SK-N-MC (cell line): ENCODE results near the gene C10orf143.

ENCODE experiments used
- DNase-seq: peaks from one replicate; pipeline ENCODE4 v3.0.0-alpha.2; 2011; ENCODE audit warnings: low read depth, low spot score
- H3K27ac ChIP-seq: fragments of 200-600 bp; sonication (generic); 2 replicates; pipeline ENCODE4 v1.5.1; 2016; ENCODE audit warnings: mixed run types
- H3K36me3 ChIP-seq: fragments of 200-600 bp; sonication (generic); 2 replicates; pipeline ENCODE4 v1.6.1; 2017; ENCODE audit warnings: antibody characterized with exemption, low read length, mixed read lengths; ENCODE audit not compliant: insufficient read depth
- H3K4me3 ChIP-seq: fragments of 200-600 bp; sonication (generic); 2 replicates; pipeline ENCODE4 v1.5.1; 2016
- H3K9ac ChIP-seq: fragments of 200-600 bp; sonication (generic); 2 replicates; pipeline ENCODE4 v1.8.0; 2017; ENCODE audit warnings: mixed run types, mixed read lengths; ENCODE audit not compliant: insufficient read length
- H3K9me3 ChIP-seq: fragments of 200-600 bp; sonication (generic); 2 replicates; pipeline ENCODE4 v1.6.1; 2017; ENCODE audit warnings: low read depth, mild to moderate bottlenecking, antibody characterized with exemption, low read length, moderate library complexity, mixed read lengths
- EZH2 ChIP-seq: fragments of 200-600 bp; sonication (generic); IDR thresholded peaks from one replicate; pipeline ENCODE4 v1.6.1; 2017; ENCODE audit warnings: antibody characterized with exemption
- FOXP2 ChIP-seq: optimal IDR thresholded peaks from 2 replicates; pipeline ENCODE3; 2011; ENCODE audit warnings: mild to moderate bottlenecking, moderate library complexity; ENCODE audit not compliant: insufficient read depth; ENCODE audit errors: extremely low read length, control extremely low read depth
- POLR2AphosphoS5 ChIP-seq: IDR thresholded peaks from 2 replicates; pipeline ENCODE4 v1.6.1; 2012; ENCODE audit warnings: mild to moderate bottlenecking, low read depth, low read length, borderline replicate concordance

C10orf143 gene

DNA sequence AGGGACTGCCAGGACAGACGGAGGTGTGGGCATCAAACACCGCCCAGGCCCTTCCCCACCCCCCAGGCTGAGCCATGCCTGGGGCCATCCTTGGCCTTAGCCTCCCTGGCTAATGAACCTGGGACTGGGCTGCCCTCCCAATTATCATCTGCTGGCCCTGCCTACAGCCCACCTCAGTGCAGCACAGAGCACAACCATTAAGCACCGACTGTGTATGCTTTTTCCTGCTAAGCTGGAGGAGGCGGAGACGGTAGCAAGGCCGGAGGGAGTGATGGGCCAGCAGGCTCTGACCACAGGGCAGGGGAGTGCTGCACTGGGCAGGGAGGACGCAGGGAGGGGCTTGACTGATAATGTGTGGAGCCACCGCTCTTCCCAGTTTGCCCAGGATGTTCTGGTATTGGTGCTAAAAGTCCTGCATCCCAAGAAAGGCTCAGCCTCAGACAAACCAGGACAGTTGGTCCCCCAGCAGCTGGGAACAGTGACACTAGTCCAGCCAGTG is 72.0 kb downstream of the C10orf143 start:
- H3K9me3 ChIP-seq = no peaks in the 10 kb centered on the region
- H3K36me3 ChIP-seq = no peaks in the 10 kb centered on the region
- TF ChIP-seq FOXP2 (no peak), EZH2 (no peak)
- no peak overlapping the region for H3K27ac ChIP-seq
- DNase-seq = no peak
- H3K9ac ChIP-seq = no peak overlapping the region
- no peak overlapping the region for H3K4me3 ChIP-seq

GRCh38 chr10:130038019-130038555 is 72.5 kb downstream of the C10orf143 start:
- DNase-seq = no peak
- Histone ChIP-seq H3K9me3 (no peaks in the 10 kb centered on the region), H3K27ac (no peak overlapping the region), H3K36me3 (no peaks in the 10 kb centered on the region), H3K9ac (no peak overlapping the region), H3K4me3 (no peak overlapping the region)
- no peak for TF ChIP-seq POLR2AphosphoS5
- no peak for TF ChIP-seq EZH2
- no peak for TF ChIP-seq FOXP2

DNA sequence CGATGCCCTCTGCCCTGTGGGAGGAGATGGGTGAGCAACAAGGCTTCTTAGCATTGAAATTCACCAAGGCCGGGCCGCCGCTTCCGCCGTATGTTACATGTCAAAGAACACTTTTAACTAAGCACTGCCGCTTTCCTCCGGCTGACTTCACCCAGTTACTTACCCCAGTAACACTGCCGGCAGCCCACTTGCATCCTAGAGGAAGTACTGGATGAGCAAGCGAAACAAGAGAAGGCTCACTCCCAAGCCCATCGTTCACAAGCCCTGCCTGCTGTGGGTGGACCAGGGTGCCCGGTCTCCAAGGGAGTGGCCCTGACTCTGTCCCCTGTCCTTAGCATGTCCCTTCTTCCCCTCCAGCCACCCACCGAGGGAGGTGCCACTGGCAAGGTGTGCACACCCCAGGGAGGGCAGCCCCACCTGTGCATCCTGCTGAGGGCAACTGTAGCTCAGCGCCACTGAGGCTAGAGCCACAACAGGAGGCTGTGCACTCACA is 73.4 kb downstream of the C10orf143 start:
- H3K27ac ChIP-seq = no peak overlapping the region
- no peaks in the 10 kb centered on the region for H3K9me3 ChIP-seq
- H3K4me3 ChIP-seq = no peak overlapping the region
- no peaks in the 10 kb centered on the region for H3K36me3 ChIP-seq
- H3K9ac ChIP-seq = no peak overlapping the region
- DNase-seq = no peak
- no peak for TF ChIP-seq EZH2
- no peak for TF ChIP-seq FOXP2
- no peak for TF ChIP-seq POLR2AphosphoS5

- no peaks in the 10 kb centered on the region for H3K9me3 ChIP-seq
- TF ChIP-seq POLR2AphosphoS5 (no peak), FOXP2 (no peak), EZH2 (no peak)
- H3K36me3 ChIP-seq = no peaks in the 10 kb centered on the region
- no peak for DNase-seq
- no peak overlapping the region for H3K4me3 ChIP-seq
- no peak overlapping the region for H3K27ac ChIP-seq
- no peak overlapping the region for H3K9ac ChIP-seq
Observed at GRCh38 chr10:130036296-130037065, 74.1 kb downstream of the C10orf143 start.

GRCh38 chr10:130029209-130029608 is 81.4 kb downstream of the C10orf143 start:
- TF ChIP-seq FOXP2 (no peak), POLR2AphosphoS5 (no peak), EZH2 (no peak)
- no peak overlapping the region for H3K9ac ChIP-seq
- no peak overlapping the region for H3K27ac ChIP-seq
- H3K36me3 ChIP-seq = no peaks in the 10 kb centered on the region
- no peaks in the 10 kb centered on the region for H3K9me3 ChIP-seq
- no peak for DNase-seq
- no peak overlapping the region for H3K4me3 ChIP-seq

DNA sequence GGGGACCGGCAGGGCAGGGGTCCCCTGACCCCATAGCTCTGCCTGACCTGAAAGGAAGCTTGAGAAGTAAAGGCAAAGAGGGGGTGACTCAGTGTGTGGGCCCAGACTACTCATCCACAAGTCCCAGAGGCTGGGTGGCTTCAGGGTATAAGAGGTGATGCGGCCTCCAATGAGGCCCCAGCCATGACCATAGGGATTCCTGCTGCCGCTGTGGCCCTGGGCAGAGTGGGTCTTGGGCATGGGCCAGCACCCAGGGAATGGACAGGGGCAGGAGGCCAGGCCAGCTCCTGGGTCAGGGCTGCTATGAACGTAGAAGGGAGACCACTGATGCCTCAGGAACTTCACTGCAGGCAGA is 82.2 kb downstream of the C10orf143 start:
- TF ChIP-seq EZH2 = no peak
- no peak for TF ChIP-seq POLR2AphosphoS5

GRCh38 chr10:130027716-130028464 is 82.7 kb downstream of the C10orf143 start:
- TF ChIP-seq EZH2 (no peak), FOXP2 (no peak), POLR2AphosphoS5 (no peak)
- H3K4me3 ChIP-seq = no peak overlapping the region
- no peak overlapping the region for H3K27ac ChIP-seq
- H3K36me3 ChIP-seq = no peaks in the 10 kb centered on the region
- no peak overlapping the region for H3K9ac ChIP-seq
- DNase-seq = no peak
- H3K9me3 ChIP-seq = no peaks in the 10 kb centered on the region

More for the DNA sequence above, 82.2 kb downstream of the C10orf143 start:
- no peak overlapping the region for H3K27ac ChIP-seq
- no peak overlapping the region for H3K9ac ChIP-seq
- H3K36me3 ChIP-seq = no peaks in the 10 kb centered on the region
- H3K4me3 ChIP-seq = no peak overlapping the region
- no peaks in the 10 kb centered on the region for H3K9me3 ChIP-seq
- DNase-seq = no peak

DNA sequence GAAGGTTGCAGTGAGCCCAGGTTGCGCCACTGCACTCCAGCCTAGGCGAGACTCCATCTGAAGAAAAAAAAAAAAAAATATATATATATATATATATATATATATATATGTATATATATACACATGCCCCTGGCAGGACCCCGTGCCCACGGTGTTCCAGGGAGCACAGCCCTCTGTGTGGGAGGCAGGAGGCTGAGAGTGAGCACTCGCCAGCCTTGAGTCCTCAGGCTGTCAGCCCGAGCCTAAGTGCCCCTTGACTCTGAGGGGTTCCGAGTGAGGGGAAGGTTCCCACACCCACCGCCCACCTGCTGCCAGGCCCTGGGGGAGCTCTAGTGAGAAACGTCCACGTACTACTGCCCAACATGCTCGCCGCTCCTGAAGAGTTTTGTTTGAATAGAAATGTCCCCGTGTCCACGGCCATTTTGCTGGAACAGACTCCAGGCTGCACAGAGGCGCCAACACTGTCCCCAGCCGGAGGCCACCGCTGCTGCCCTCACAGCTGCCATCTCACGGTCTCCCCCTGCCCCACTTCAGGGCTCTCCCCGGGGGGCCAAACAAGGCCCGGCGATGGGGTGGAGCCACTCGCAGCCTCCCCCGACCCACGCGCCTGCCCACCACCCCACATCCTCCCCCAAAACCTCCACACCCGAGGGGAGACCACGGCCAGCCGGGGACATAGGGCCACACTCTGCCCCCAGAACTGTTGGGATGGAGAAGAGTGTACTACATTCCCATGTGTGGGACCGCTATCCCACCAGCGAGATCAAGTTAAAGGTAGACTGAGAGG is 83.8 kb downstream of the C10orf143 start:
- Histone ChIP-seq H3K4me3 (no peak overlapping the region), H3K36me3 (no peaks in the 10 kb centered on the region), H3K9me3 (no peaks in the 10 kb centered on the region), H3K9ac (no peak overlapping the region), H3K27ac (no peak overlapping the region)
- no peak for DNase-seq
- TF ChIP-seq POLR2AphosphoS5 (no peak), FOXP2 (no peak), EZH2 (no peak)
